Natural killer cell (primary cell): Measurements from ENCODE around the gene TAF7L. TPM values are rescaled to one million over a fixed set of nuclear protein-coding genes. Genes with fewer than 3 reads are reported as not detected.
A peak's percentile ranks its signal among the peaks of the same experiment; 100 is the strongest.

Experiments
- ATAC-seq, 3 donors: fragments of 150-1000 bp in 2 of 3; fragments of 200-7000 bp in 1 of 3; cut with Tn5 transposase; 1 replicate in 1 of 3; 2 replicates in 2 of 3; pipeline ENCODE4 v1.10.0; 2021; ENCODE audit warnings: mild to moderate bottlenecking in 2 of 3, moderate library complexity in 2 of 3
- DNase-seq, 2 donors: peaks; one replicate each; pipeline versions ENCODE4 v3.0.0 to v3.0.0-alpha.2; 2013 to 2021; ENCODE audit warnings: mixed read lengths in 1 of 2
- H3K27ac ChIP-seq: one replicate; pipeline ENCODE4 v1.5.1; 2013; ENCODE audit warnings: mild to moderate bottlenecking, low read length
- H3K27me3 ChIP-seq: one replicate; pipeline ENCODE4 v1.6.1; 2013; ENCODE audit warnings: low read length; ENCODE audit not compliant: control insufficient read depth, insufficient read depth
- H3K36me3 ChIP-seq: one replicate; pipeline ENCODE4 v1.6.1; 2013; ENCODE audit warnings: low read length; ENCODE audit not compliant: control insufficient read depth, insufficient read depth
- H3K4me1 ChIP-seq: one replicate; pipeline ENCODE4 v1.6.1; 2013; ENCODE audit warnings: low read length; ENCODE audit not compliant: control insufficient read depth, insufficient read depth
- H3K4me3 ChIP-seq: one replicate; pipeline ENCODE4 v1.5.1; 2013; ENCODE audit warnings: low read length
- H3K9me3 ChIP-seq: one replicate; pipeline ENCODE4 v1.6.1; 2013; ENCODE audit warnings: low read length; ENCODE audit not compliant: control insufficient read depth, insufficient read depth
- H3K27ac Mint-ChIP-seq, 2 donors: one replicate each; pipeline ENCODE4 v1.8.0; 2022; ENCODE audit warnings: mild to moderate bottlenecking in 2 of 2, mixed read lengths in 2 of 2, moderate library complexity in 1 of 2
- H3K27me3 Mint-ChIP-seq, 2 donors: one replicate each; pipeline ENCODE4 v1.8.0; 2022; ENCODE audit warnings: low read depth in 2 of 2, mixed read lengths in 2 of 2
- H3K36me3 Mint-ChIP-seq: one replicate; pipeline ENCODE4 v1.8.0; 2022; ENCODE audit warnings: mixed read lengths
- H3K4me1 Mint-ChIP-seq, 2 donors: one replicate each; pipeline ENCODE4 v1.8.0; 2022; ENCODE audit warnings: mixed read lengths in 2 of 2
- H3K4me3 Mint-ChIP-seq: one replicate; pipeline ENCODE4 v1.8.0; 2022; ENCODE audit warnings: mild to moderate bottlenecking, moderate library complexity, mixed read lengths
- H3K9me3 Mint-ChIP-seq, 2 donors: one replicate each; pipeline ENCODE4 v1.8.0; 2022; ENCODE audit warnings: mixed read lengths in 2 of 2
- whole genome bisulfite sequencing: methylation state at CpG from one replicate; pipeline ENCODE4 v1.1.7; 2013; ENCODE audit warnings: missing lambda C conversion rate; ENCODE audit not compliant: insufficient coverage; 5-methylcytosine and 5-hydroxymethylcytosine counted together
- intact Hi-C: fragments of 100-400 bp; cut with micrococcal nuclease; formaldehyde crosslinking; loops from one replicate; pipeline ENCODE4 v1.14.2; 2022
- total RNA-seq, 4 donors: library from RNA; stranded (reverse); fragments of 120-200 nt in 1 of 4; gene quantifications; one replicate each; pipeline versions ENCODE4 v1.2.3 to v1.2.4, GENCODE V29; 2013 to 2022
- TF ChIP-seq, protein P1 (sequence below): fragments of 200-600 bp; IDR thresholded peaks from one replicate; pipeline ENCODE4 v1.8.0; 2022; ENCODE audit warnings: antibody characterized with exemption

TAF7L gene
- total RNA-seq, 3 donors from 2014 or later (not counting 1 experiment from before 2014, with no cell fraction given), result not detected

DNA sequence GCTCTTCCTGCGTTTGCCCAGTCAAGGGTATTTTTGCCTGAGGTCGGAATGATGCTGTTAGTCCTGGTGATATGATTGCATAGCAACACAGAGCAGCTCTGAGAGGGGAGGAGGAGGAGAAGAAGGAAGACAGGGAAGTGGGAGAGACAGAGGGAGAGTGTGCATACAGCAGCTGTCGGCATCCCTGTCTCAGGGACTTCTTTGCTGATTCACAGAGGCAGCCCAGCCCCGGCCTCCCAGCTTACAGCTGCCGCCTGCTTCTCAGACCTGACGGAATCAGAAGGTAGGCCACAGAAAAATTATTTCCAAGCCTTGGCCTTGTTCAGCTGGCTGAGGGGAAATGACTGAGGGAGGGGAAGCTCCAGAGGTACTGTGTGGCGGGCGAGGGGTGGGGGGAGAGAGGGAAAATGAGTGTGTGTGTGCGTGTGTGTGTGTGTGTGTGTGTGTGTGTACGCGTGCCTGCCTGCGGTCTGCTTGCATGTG lies 71.2 kb downstream of the TAF7L start:
- H3K27ac Mint-ChIP-seq, result no peak overlapping the region
- Histone ChIP-seq H3K9me3 (no peaks in the 10 kb centered on the region), H3K4me1 (no peaks in the 10 kb centered on the region), H3K4me3 (no peak overlapping the region), H3K27ac (no peak overlapping the region), H3K36me3 (no peaks in the 10 kb centered on the region), H3K27me3 (no peaks in the 10 kb centered on the region)
- 38% methylated on average over 7 of the region's 12 CpGs for WGBS
- peaks cover 2 to 15% of the 10 kb centered on the region in 2 donors for H3K27me3 Mint-ChIP-seq
- intact Hi-C loops, result no loop called here
- ATAC-seq, result no peak
- no peaks in the 10 kb centered on the region for H3K9me3 Mint-ChIP-seq
- no peaks in the 10 kb centered on the region for H3K36me3 Mint-ChIP-seq
- no peaks in the 10 kb centered on the region for H3K4me1 Mint-ChIP-seq
- no peak overlapping the region for H3K4me3 Mint-ChIP-seq
- DNase-seq, result peak in 1 of 2 donors; percentile 3
- TF ChIP-seq, protein P1, sequence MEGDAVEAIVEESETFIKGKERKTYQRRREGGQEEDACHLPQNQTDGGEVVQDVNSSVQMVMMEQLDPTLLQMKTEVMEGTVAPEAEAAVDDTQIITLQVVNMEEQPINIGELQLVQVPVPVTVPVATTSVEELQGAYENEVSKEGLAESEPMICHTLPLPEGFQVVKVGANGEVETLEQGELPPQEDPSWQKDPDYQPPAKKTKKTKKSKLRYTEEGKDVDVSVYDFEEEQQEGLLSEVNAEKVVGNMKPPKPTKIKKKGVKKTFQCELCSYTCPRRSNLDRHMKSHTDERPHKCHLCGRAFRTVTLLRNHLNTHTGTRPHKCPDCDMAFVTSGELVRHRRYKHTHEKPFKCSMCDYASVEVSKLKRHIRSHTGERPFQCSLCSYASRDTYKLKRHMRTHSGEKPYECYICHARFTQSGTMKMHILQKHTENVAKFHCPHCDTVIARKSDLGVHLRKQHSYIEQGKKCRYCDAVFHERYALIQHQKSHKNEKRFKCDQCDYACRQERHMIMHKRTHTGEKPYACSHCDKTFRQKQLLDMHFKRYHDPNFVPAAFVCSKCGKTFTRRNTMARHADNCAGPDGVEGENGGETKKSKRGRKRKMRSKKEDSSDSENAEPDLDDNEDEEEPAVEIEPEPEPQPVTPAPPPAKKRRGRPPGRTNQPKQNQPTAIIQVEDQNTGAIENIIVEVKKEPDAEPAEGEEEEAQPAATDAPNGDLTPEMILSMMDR, result no peak

DNA sequence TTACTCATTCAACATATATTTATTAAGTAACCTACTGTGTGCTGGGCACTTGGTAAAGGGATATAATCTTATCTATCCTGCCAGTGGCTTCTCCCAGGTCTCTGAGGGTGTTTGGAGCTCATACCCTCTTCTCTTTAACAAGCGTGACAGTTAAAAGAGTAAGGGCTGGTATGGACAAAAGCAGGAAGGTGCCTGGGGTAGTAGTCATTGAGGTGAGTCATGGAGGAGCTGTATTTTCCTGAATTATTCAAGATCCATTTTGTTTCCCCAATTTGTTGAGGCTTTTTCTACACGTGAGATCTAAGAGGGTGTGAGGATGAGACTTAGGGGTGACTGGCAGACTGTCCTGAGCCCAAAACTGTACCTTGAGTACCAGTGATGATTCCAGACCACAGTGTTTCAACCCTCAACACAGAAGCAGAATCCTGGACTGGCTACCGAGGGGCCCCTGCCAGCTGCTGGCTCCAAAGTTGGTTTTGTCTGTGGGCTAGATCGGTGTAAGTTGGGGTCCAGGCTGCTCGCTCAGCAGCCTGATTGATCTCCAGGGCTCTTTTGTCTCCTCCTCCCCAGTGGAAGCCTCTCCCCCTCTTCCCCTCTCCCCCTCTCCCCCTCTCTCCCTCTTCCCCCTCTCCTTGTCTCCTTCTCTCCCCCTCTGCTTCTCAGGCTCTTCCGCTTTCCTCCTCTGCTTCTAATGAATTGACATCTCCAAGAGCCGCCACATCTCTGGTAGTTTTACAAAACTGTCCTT lies 71.8 kb downstream of the TAF7L start, which contains the start of gene DRP2:
Gene DRP2, plus strand, starts transcription at position 671 of the 748 bp plus-strand sequence. CDS start 11,862 bp downstream, outside the sequence.
- Histone ChIP-seq H3K36me3 (no peaks in the 10 kb centered on the region), H3K4me3 (no peak within 1 kb of the TSS), H3K27me3 (no peaks in the 10 kb centered on the region), H3K9me3 (no peaks in the 10 kb centered on the region), H3K27ac (no peak within 1 kb of the TSS), H3K4me1 (no peaks in the 10 kb centered on the region)
- Mint-ChIP-seq H3K4me1 (no peaks in the 10 kb centered on the region), H3K4me3 (no peak within 1 kb of the TSS), H3K27ac (no peak within 1 kb of the TSS), H3K27me3 (peaks cover 2 to 15% of the 10 kb centered on the region in 2 donors), H3K36me3 (no peaks in the 10 kb centered on the region), H3K9me3 (no peaks in the 10 kb centered on the region)
- no peak for ATAC-seq
- intact Hi-C loops, result no loop called here
- TF ChIP-seq, protein P1, result no peak
- no peak for DNase-seq
- 74% methylated on average over 4 of the region's 7 CpGs for WGBS

Other genes starting within 250 kb of the TAF7L start
- 10 to 100 TPM; 31.2 to 37.1 (median 36.7) TPM for gene TRMT2B, start 239.2 kb downstream of the TAF7L start, total RNA-seq
- not detected for gene TMEM35A, start 212.5 kb downstream of the TAF7L start, total RNA-seq
- 1 to 10 TPM; 1.0 to 1.6 (median 1.2) TPM for gene CENPI, start 193.1 kb downstream of the TAF7L start, total RNA-seq
- gene DRP2, start 71.5 kb downstream of the TAF7L start, total RNA-seq, result under 1 TPM in 1 of 3 donors, not detected in 2; 0.07 TPM
- 1 to 10 TPM; 6.0 to 7.4 (median 7.0) TPM for gene TIMM8A, start 57.4 kb upstream of the TAF7L start, total RNA-seq
- 10 to 100 TPM in 1 of 3 donors, 1 to 10 TPM in 2; 4.4 to 48.2 (median 9.0) TPM for gene BTK, start 94.9 kb upstream of the TAF7L start, total RNA-seq
- gene RPL36A, start 99.7 kb upstream of the TAF7L start, total RNA-seq, result 100 to 1,000 TPM in 1 of 3 donors, 10 to 100 TPM in 2; 88.0 to 108 (median 91.5) TPM
- 10 to 100 TPM; 34.9 to 71.9 (median 47.9) TPM for gene GLA, start 116.6 kb upstream of the TAF7L start, total RNA-seq
- gene HNRNPH2, start 116.9 kb upstream of the TAF7L start, total RNA-seq, result 10 to 100 TPM; 47.3 to 56.1 (median 52.9) TPM
- gene ARMCX4, start 194.1 kb upstream of the TAF7L start, total RNA-seq, result 1 to 10 TPM; 7.9 to 9.2 (median 8.5) TPM